ENCODE measurements around the gene CCDC88B. TPM values are rescaled to one million over a fixed set of nuclear protein-coding genes. Genes with fewer than 3 reads are reported as not detected.
A peak's percentile ranks its signal among the peaks of the same experiment; 100 is the strongest.

The CCDC88B gene
- total RNA-seq, 1 experiment from 2014 or later, result 9.6 TPM

GRCh38 chr11:64406221-64406946 lies 66.4 kb downstream of the CCDC88B start:
- no TSS peak for BruUV-seq (replicated peaks)
- intact Hi-C loops (cut with micrococcal nuclease; ENCODE audit: unreplicated experiment), result no loop called here
- no peak overlapping the region for H2AFZ ChIP-seq
- peak in 1 of 2 experiments; percentile 25 for DNase-seq
- no peaks in the 10 kb centered on the region for H4K20me1 ChIP-seq (ENCODE audit: insufficient read depth)
- no peak overlapping the region for H3K4me2 ChIP-seq
- H3K4me1 ChIP-seq (replicated peaks; ENCODE audit: insufficient read depth), result peaks cover 7% of the 10 kb centered on the region; the same call in 1 of the 2 replicates
- peaks cover 11% of the 10 kb centered on the region for H3F3A ChIP-seq (ENCODE audit: insufficient read depth, low read depth)
- no peaks in the 10 kb centered on the region for H3K9me3 ChIP-seq (ENCODE audit: insufficient read depth, low read depth)
- H3K9me2 ChIP-seq (ENCODE audit: insufficient read depth), result no peaks in the 10 kb centered on the region
- no peak overlapping the region for H3K27ac ChIP-seq
- H3K4me3 ChIP-seq, result no peak overlapping the region
- H3K79me2 ChIP-seq (ENCODE audit: low read depth), result no peaks in the 10 kb centered on the region
- CTCF ChIA-PET, result interaction anchor here (0.7 to 1.4 kb wide), 2 partner anchors 51 to 52 kb away, joined by 3 to 4 read pairs; no protein-coding TSS in a partner anchor
- no peaks in the 10 kb centered on the region for H3K36me3 ChIP-seq (ENCODE audit: low read depth)
- POLR2A ChIA-PET (ENCODE audit: unreplicated experiment), result no interaction called here
- no peak for TF ChIP-seq EZH2 (IDR thresholded peaks at IDR 0.05; ENCODE audit: low read depth)
- no peak for TF ChIP-seq CTCF (conservative IDR thresholded peaks at IDR 0.05)
- no peaks in the 10 kb centered on the region for H3K27me3 ChIP-seq (ENCODE audit: insufficient read depth, low read depth)

Small RNA genes within 50 kb of the gene (microRNA-seq; reads per million reads assigned to microRNA genes)
- gene MIR1237 (ENCODE audit: borderline number of aligned reads, borderline replicate concordance) (17.5 reads per million, percentile 29 among the genes with 10 or more reads in this experiment), gene MIR7155 (ENCODE audit: borderline number of aligned reads, borderline replicate concordance) (not detected)

Other genes with a start within 250 kb of the CCDC88B start
- 41.0 and 68.8 TPM in 2 replicates for gene MACROD1, start 174.1 kb upstream of the CCDC88B start, total RNA-seq (2021)
- gene STIP1, start 154.0 kb upstream of the CCDC88B start, total RNA-seq (2021), result 267 and 299 TPM in 2 replicates
- gene FERMT3, start 133.5 kb upstream of the CCDC88B start, total RNA-seq (2021), result 5.0 and 6.6 TPM in 2 replicates
- 55.2 and 76.2 TPM in 2 replicates for gene TRPT1, start 114.0 kb upstream of the CCDC88B start, total RNA-seq (2021)
- gene NUDT22, start 113.9 kb upstream of the CCDC88B start, total RNA-seq (2021), result 87.4 and 112 TPM in 2 replicates
- gene DNAJC4, start 109.7 kb upstream of the CCDC88B start, total RNA-seq (2021), result 55.0 and 57.1 TPM in 2 replicates
- gene VEGFB, start 105.6 kb upstream of the CCDC88B start, total RNA-seq (2021), result 110 and 129 TPM in 2 replicates
- gene FKBP2, start 99.1 kb upstream of the CCDC88B start, total RNA-seq (2021), result 84.2 and 93.2 TPM in 2 replicates
- gene PPP1R14B, start 93.3 kb upstream of the CCDC88B start, total RNA-seq (2021), result 385 and 435 TPM in 2 replicates
- 73.2 and 79.6 TPM in 2 replicates for gene PLCB3, start 88.7 kb upstream of the CCDC88B start, total RNA-seq (2021)
- 94.3 and 94.4 TPM in 2 replicates for gene BAD, start 55.5 kb upstream of the CCDC88B start, total RNA-seq (2021)
- 72.8 and 110 TPM in 2 replicates for gene GPR137, start 54.4 kb upstream of the CCDC88B start, total RNA-seq (2021)
- gene KCNK4, start 48.9 kb upstream of the CCDC88B start, total RNA-seq (2021), result 0.53 and 0.57 TPM in 2 replicates
- gene CATSPERZ, start 39.8 kb upstream of the CCDC88B start, total RNA-seq (2021), result 1.3 TPM in 1 of 2 replicates, not detected in the other
- 61.0 and 64.6 TPM in 2 replicates for gene ESRRA, start 34.7 kb upstream of the CCDC88B start, total RNA-seq (2021)
- 264 and 275 TPM in 2 replicates for gene TRMT112, start 22.6 kb upstream of the CCDC88B start, total RNA-seq (2021)
- 381 and 441 TPM in 2 replicates for gene PRDX5, start 22.1 kb upstream of the CCDC88B start, total RNA-seq (2021)
- 60.6 and 64.3 TPM in 2 replicates for gene RPS6KA4, start 19.0 kb downstream of the CCDC88B start, total RNA-seq (2021)
- 0.41 and 1.1 TPM in 2 replicates for gene SLC22A11, start 215.7 kb downstream of the CCDC88B start, total RNA-seq (2021)